Activated T-cell treated with anti-CD3 and anti-CD28 coated beads for 4 hours (primary cell): Measurements from ENCODE around the gene RPRD1B.
A peak's percentile ranks its signal among the peaks of the same experiment; 100 is the strongest.

ENCODE experiments used
- DNase-seq: peaks from one replicate; pipeline ENCODE4 v3.0.0-alpha.2; 2020

The RPRD1B gene

GRCh38 chr20:38043512-38044300, 10.2 kb downstream of the RPRD1B start:
- peak; percentile 11 for DNase-seq

- no peak for DNase-seq
Observed at GRCh38 chr20:38044685-38045084, 11.1 kb downstream of the RPRD1B start.

- DNase-seq = no peak
Observed at GRCh38 chr20:38046572-38046971, 13.0 kb downstream of the RPRD1B start.

DNA sequence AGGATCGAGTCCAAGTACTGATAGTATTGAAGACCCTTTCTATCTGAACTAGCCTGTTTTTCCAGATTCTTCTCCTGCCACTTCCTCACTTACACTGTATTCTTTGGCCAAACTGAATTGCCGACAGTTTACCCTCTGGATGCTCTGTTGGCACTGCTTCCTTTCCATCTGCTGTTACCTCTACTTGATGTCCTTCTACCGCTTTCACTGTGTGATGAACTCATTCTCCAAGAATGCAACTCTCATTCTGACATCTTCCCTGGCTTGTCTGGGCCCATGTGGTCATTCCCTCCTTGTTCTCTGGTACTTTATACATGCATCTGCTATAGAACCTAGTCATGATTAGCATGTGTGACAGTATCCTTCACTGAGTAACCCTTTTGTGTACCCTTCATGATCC, 16.3 kb downstream of the RPRD1B start:
- no peak for DNase-seq

- no peak for DNase-seq
Observed at GRCh38 chr20:38050686-38051085, 17.1 kb downstream of the RPRD1B start.

DNA sequence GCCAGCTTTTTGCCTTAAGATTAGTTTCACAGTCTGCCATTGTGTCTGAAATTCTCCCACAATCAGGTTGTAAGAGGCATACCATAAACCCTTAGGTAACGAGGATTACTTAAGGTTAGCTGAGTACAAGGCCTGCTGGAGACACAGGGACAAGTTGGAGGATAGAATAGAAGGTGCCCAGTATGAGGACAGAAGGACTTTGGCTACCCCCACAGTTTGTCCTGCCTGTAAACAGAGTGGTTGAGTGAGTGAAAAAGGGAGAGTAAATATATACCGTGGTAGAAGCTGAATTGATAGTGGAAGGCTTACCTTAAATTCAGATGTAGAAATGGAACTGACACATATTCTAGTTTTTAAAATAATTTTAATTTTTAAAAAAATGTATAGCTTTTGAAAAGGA, 19.3 kb downstream of the RPRD1B start:
- DNase-seq = no peak

DNA sequence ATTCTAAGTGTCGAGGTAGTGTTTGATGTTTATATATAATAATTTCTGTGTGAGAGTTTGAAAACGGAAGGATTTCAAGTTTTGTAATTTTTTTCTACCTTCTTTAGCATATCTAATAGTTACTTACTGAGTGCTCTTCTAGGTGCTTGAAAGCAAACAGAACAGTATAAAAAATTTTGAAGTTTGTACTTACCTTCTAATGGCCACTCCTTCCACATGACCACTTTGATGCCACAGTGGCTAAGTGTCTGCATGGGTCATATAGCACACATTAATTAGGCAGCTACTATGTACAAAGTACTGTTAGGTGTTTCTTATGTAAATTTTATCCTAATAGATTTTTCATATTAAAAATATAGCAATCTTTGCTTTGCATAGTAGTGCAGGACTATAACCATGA, 21.1 kb downstream of the RPRD1B start:
- no peak for DNase-seq

DNA sequence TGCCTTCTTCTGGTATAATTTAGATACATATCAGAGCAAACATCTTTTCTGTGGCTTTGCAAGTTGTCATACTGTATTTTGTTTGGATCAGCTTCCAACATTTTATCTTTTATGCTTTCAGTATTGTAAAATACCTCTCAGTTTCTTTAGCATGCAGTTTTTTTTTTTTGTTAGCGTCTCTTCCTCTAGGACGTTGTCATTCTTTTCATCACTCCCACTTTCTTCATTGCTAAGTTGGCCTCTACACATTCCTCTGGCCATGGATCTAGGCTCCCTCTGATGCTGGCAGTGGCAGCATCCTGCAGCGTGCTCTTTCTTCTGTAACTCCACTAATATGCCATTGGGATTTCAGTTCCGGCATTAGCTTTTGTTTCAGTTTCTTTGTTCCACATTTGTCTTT, 21.7 kb downstream of the RPRD1B start:
- DNase-seq = no peak

- DNase-seq = no peak
Observed at GRCh38 chr20:38055848-38056247, 22.3 kb downstream of the RPRD1B start.

- peak; percentile 65 for DNase-seq
Observed at GRCh38 chr20:38057351-38057972, 23.9 kb downstream of the RPRD1B start.

GRCh38 chr20:38059832-38060231, 26.3 kb downstream of the RPRD1B start:
- no peak for DNase-seq

GRCh38 chr20:38060536-38060935, 27.0 kb downstream of the RPRD1B start:
- DNase-seq = no peak

DNA sequence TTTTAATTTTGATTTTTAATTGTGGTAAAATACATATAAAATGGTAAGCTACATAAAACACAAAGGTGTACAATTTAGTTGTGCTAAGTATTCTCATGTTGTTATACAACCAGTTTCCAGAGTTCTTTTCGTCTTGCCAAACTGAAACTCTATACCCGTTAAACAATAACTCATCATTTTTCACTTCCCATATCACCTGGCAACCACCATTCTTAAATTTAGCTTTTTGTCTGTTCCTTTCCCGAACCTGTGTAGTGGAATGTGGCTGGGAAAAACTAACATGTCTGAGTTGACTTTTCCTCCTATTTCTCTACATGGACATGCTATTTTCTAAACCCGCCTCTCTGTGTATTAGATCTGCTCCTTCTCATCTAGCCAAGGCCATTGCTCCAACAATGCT, 27.6 kb downstream of the RPRD1B start:
- DNase-seq = no peak

- DNase-seq = no peak
Observed at GRCh38 chr20:38062890-38063289, 29.3 kb downstream of the RPRD1B start.

GRCh38 chr20:38063911-38064530, 30.5 kb downstream of the RPRD1B start:
- DNase-seq = no peak

GRCh38 chr20:38065764-38066375, 32.3 kb downstream of the RPRD1B start:
- no peak for DNase-seq

DNA sequence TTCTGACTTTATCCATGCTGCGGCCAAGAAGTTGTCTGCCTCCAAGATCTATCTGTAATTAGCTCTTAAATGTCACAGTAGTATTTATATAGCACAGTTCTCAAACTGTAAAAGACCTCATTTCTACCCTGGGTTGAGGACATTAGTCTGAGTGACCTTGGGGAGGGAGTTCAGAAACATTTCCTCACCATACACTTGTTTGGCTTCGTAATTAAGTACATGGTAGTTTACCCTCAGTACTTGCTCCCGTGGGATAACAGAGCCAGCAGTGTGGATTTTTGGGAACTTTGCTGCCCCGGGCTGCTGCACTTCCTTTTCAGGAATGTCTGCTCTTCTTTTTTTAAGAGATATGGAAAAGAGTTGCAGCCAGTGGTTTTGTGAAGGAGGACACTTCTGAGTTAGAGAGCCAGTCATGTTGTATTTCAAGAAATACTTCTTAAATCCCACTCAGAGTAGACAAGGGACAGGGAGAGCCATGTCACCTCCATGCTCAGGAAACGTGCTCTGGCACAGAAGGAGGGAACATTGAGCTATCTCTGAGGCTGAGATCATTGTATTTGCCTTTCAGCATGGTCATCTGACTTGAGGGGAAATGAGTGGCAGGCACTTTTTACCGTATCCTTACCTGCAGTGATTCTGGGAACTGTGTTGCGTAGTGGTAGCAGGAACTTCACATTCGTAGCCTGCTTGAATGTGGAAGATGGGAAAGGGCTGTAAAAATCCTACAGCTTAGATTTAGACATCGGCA, 33.6 kb downstream of the RPRD1B start:
- DNase-seq = no peak

- no peak for DNase-seq
Observed at GRCh38 chr20:38067717-38068365, 34.3 kb downstream of the RPRD1B start.

DNA sequence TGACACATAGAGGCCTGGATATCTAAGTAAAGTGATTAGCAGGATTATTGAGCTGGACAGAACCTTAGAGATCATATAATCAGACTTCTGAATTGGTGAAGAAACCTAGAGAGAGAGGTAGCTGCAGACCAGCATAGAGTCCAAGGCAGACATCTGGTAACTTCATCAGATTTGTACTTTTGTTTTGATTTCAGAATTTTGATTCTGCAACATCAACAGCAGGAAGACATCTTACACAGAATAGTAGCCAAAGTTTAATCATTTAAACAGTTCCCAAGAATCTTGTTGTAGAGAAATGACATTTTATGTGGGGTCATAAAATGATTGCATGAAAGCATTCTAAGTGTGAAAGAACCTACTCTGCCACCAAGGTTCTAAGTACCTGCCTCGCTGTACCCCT, 39.4 kb downstream of the RPRD1B start:
- no peak for DNase-seq

DNA sequence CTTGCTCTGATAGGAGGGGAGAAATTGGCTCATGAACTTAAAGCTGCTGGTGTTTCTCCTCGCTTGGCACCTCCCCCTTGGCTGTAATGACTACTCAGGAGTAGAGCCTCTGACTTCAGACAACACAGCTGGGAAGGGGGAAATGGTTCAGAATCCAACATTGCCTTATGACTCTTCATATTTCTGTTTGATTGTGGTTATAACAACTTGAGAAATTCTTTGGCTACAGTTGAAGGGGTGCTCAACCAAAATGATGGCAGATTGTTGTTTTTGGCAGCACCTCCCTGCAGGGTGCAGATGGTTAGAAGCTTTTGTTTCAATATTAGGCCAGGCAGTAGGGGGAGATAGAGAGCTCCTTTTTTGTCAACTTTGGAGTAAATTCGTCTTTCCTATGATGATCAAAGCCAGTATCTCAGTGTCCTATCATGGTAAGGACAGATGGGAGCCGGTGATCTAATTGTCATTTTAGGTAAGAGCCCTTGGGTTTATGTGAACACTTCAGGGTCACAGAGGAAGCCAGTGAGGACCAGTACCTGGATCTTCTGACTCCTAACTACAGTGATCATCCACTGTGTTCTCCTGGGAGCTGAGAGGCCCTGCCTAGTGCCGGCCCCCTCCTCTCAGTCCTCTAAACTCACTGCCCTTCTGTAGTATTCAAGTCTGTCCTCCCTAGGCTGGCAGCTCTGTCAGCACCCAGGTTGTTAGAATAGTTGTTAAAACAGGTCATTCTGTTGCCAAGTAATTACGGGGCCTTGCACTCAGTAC, 39.9 kb downstream of the RPRD1B start:
- no peak for DNase-seq

DNA sequence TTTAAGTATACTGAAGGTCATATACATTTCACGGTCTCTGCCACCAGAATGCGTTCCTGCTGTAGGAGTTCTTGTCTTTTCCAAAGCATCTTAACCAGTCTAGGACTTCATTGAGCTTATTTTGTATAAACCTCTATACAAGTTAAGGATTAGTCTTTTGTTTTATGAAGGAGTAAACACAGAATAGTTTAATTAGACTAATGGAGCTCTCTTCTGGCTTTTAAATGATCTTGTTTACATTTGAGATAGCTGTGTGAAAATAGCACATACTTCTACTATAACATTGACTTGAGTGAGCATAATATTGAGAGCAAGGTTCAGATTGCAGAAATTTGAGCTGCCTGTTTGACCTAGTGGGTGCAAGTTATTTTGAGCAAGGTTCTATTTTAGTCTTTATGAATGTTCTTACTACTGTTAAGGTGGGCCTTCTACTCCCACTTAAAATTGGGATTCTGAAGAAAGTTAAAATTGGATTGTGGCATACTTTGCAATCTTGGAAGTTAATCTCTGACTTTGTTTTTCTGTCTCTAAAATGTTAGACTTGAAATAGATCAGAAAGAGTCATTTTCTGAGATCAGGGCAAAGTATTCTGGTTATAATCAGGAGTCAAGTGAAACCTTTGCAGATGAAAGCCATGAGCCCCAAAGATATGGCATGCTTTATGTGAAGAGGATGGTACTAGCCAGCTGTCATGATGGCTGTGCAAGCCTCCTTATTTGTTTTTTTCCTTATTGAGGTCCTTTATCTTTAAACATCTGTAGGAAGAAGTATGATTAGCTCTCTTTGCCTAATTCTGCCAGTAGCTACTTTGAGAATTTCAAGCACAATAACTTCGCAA, 41.8 kb downstream of the RPRD1B start:
- DNase-seq = no peak
